BJ (cell line): ENCODE measurements around the gene SYPL1. TPM values are rescaled to one million over a fixed set of nuclear protein-coding genes. Genes with fewer than 3 reads are reported as not detected.

Experiments used
- CTCF ChIA-PET: fragments of 350-600 bp; formaldehyde crosslinking; extraction: SDS; loops from one replicate; lab custom pipeline; 2021; ENCODE audit warnings: antibody characterized with exemption, inconsistent platforms; lab: Yijun Ruan, JAX
- POLR2A ChIA-PET: fragments of 300-600 bp; sonication (Branson Sonifier 250); formaldehyde crosslinking; extraction: SDS; loops from one replicate; lab custom pipeline; 2021; ENCODE audit warnings: antibody characterized with exemption; lab: Charles Lee
- DNase-seq: peaks from one replicate; pipeline ENCODE4 v3.0.0-alpha.2; 2011; ENCODE audit warnings: low read depth
- H3K27me3 ChIP-seq: 2 replicates; pipeline ENCODE4 v1.6.0; 2011; ENCODE audit warnings: low read length; ENCODE audit not compliant: control insufficient read depth, insufficient read depth
- H3K36me3 ChIP-seq: 2 replicates; pipeline ENCODE4 v1.5.1; 2011; ENCODE audit warnings: low read length; ENCODE audit not compliant: control insufficient read depth, insufficient read depth
- H3K4me3 ChIP-seq: 2 replicates; pipeline ENCODE4 v1.5.1; 2011; ENCODE audit warnings: low read depth, mild to moderate bottlenecking, control low read depth, low read length
- CTCF ChIP-seq: IDR thresholded peaks from 2 replicates; pipeline ENCODE4 v1.5.1; 2011; ENCODE audit warnings: low read depth, mild to moderate bottlenecking, control low read depth, inconsistent platforms, low read length, moderate library complexity; ENCODE audit not compliant: insufficient read depth
- polyA plus RNA-seq: library from polyadenylated mRNA; depleted of rRNA; stranded (reverse); fragments of >200 nt; gene quantifications from 2 replicates; pipeline ENCODE4 v1.2.3, GENCODE V29; 2011

SYPL1 gene
- polyA plus RNA-seq, 1 experiment, result 39.9 TPM

GRCh38 chr7:106069471-106070200, 42.5 kb downstream of the SYPL1 start:
- TF ChIP-seq CTCF, result no peak
- Histone ChIP-seq H3K36me3 (no peaks in the 10 kb centered on the region), H3K27me3 (peaks cover 2% of the 10 kb centered on the region; the same call in 1 of the 2 replicates), H3K4me3 (no peak overlapping the region)
- ChIA-PET CTCF (interaction anchor here (0.8 to 1.8 kb wide), 2 partner anchors 79 to 84 kb away, joined by 3 to 5 read pairs; no protein-coding TSS in a partner anchor), POLR2A (no interaction called here)
- DNase-seq, result no peak

- POLR2A ChIA-PET, result no interaction called here
- no peak for DNase-seq
These were observed 43.1 kb downstream of the SYPL1 start for GRCh38 chr7:106068986-106069385.

GRCh38 chr7:106068538-106068961, 43.6 kb downstream of the SYPL1 start:
- ChIA-PET POLR2A (no interaction called here), CTCF (interaction anchor here (0.6 to 1.9 kb wide), 2 partner anchors 27 to 85 kb away, joined by 3 to 9 read pairs; no protein-coding TSS in a partner anchor)
- Histone ChIP-seq H3K27me3 (no peaks in the 10 kb centered on the region), H3K36me3 (no peaks in the 10 kb centered on the region), H3K4me3 (no peak overlapping the region)
- no peak for TF ChIP-seq CTCF
- no peak for DNase-seq

More at GRCh38 chr7:106068986-106069385, 43.1 kb downstream of the SYPL1 start:
- H3K27me3 ChIP-seq, result no peaks in the 10 kb centered on the region
- H3K4me3 ChIP-seq, result no peak overlapping the region
- TF ChIP-seq CTCF, result no peak
- CTCF ChIA-PET, result interaction anchor here (0.6 to 1.9 kb wide), 4 partner anchors 27 to 85 kb away, joined by 3 to 9 read pairs (median 4); no protein-coding TSS in a partner anchor
- H3K36me3 ChIP-seq, result no peaks in the 10 kb centered on the region

GRCh38 chr7:106067678-106068077, 44.4 kb downstream of the SYPL1 start:
- no peaks in the 10 kb centered on the region for H3K27me3 ChIP-seq
- POLR2A ChIA-PET, result no interaction called here
- DNase-seq, result no peak
- no peak overlapping the region for H3K4me3 ChIP-seq
- no peaks in the 10 kb centered on the region for H3K36me3 ChIP-seq
- no peak for TF ChIP-seq CTCF
- CTCF ChIA-PET, result interaction anchor here (1.9 kb wide), 1 partner anchor 86 kb away, joined by 9 read pairs; no protein-coding TSS in a partner anchor
